Measurements from ENCODE around the gene BTAF1.

BTAF1 gene

DNA sequence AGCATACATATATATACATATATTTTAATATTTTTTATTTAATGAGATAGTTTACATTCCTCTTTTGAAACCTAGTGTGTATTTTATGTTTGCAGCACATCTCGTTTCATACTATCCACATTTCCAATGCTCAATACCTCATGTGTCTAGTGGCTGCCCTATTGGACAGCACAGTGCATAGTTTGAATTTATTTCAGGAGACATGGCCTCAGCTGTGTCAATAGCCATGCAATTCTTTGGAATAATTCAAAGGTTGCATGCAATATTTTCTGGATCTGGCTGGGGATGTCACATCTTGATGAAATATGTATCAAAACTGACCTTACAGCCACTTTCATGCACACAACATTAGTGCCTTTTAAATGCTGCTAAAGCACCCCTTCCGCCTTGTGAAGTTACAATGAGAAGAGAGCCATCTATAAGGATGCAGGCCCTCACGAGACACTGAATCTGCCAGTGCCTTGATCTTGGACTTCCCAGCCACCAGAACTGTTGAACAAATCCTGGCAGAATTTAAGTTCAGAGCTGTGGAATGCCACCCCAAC is 27.3 kb upstream of the BTAF1 start:
- no peak overlapping the region for H3K27ac Mint-ChIP-seq
- H3K27me3 Mint-ChIP-seq = peaks cover 9% of the 10 kb centered on the region
- H3K9me3 Mint-ChIP-seq = no peaks in the 10 kb centered on the region
- H3K36me3 Mint-ChIP-seq (ENCODE audit: low read depth) = no peaks in the 10 kb centered on the region
- H3K4me1 Mint-ChIP-seq (ENCODE audit: low read depth) = peaks cover 3% of the 10 kb centered on the region
- no peak overlapping the region for H3K4me3 Mint-ChIP-seq

DNA sequence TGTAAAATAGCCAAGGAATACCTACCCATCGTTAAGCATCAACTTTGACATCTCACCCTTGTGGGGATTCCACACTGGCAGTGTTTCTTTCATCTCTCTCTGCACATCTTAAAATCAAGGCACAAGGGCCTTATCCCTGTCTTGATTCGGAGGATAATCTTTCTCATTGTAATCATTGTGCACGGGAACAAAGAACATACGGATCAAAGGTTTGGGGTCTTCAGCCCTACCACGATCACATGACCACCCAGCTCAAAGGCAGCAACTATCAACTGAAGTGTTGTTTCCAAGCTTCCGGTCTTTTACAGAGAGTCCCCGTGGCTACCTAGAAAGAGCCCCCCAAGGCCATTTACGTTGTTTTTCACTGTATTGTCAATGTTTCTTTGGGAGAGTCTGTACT is 26.1 kb upstream of the BTAF1 start:
- Mint-ChIP-seq H3K27me3 (peaks cover 9% of the 10 kb centered on the region), H3K36me3 (ENCODE audit: low read depth) (no peaks in the 10 kb centered on the region), H3K27ac (no peak overlapping the region), H3K4me3 (no peak overlapping the region), H3K9me3 (no peaks in the 10 kb centered on the region), H3K4me1 (ENCODE audit: low read depth) (peaks cover 15% of the 10 kb centered on the region)

GRCh38 chr10:91901784-91902677 is 21.5 kb upstream of the BTAF1 start:
- H3K9me3 Mint-ChIP-seq = no peaks in the 10 kb centered on the region
- H3K36me3 Mint-ChIP-seq (ENCODE audit: low read depth) = peaks cover 7% of the 10 kb centered on the region
- H3K4me3 Mint-ChIP-seq = no peak overlapping the region
- peak overlapping the region; percentile 39 for H3K27ac Mint-ChIP-seq
- H3K4me1 Mint-ChIP-seq (ENCODE audit: low read depth) = peaks cover 25% of the 10 kb centered on the region
- peaks cover 8% of the 10 kb centered on the region for H3K27me3 Mint-ChIP-seq

DNA sequence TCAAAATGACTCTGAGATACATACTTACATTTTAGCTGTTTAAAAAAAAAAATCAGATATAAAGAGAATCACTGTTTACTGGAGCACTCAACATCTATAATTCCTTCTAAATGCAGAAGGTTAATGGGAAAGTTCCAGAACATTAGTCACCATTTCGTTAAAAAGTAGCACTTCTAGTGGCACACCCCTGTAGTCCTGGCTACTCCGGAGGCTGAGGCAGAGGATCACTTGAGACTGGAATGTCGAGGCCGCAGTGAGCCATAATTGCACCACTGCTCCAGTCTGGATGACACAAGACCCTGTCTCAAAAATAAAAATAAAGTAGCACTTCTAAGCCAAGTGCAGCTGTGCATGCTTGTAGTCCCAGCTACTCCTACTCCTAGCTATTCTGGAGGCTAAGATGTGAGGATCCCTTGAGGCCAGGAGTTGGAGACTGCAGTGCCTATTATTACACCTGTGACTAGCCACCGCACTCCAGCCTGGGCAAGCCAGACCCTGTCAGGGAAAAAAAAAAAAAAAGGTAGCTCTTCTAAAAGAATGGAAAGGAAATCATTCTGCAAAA is 16.5 kb upstream of the BTAF1 start:
- no peaks in the 10 kb centered on the region for H3K27me3 Mint-ChIP-seq
- peak overlapping the region; percentile 89 for H3K4me3 Mint-ChIP-seq
- H3K9me3 Mint-ChIP-seq = no peaks in the 10 kb centered on the region
- peaks cover 7% of the 10 kb centered on the region for H3K36me3 Mint-ChIP-seq (ENCODE audit: low read depth)
- H3K27ac Mint-ChIP-seq = peak overlapping the region; percentile 31
- H3K4me1 Mint-ChIP-seq (ENCODE audit: low read depth) = peaks cover 34% of the 10 kb centered on the region

DNA sequence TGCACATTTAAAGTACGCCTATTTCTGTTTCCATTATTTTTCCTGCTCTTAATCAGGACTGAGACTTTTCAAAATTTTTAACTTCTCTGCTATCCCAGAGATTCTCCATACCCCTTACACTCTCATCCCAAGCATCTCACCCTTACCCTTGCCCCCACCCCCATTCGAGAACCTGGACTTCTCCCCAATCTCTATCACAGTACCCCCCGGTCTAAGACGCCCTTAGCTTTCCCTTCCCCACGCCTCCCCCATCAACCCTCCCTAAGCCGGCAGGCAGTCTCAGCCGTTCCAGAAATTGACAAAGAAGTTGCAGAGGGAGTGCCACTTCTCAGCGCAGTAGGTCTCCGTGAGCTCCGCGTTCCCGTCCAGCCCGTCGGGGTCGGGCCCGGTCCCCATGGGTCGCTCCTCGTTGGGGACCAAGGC is 15.6 kb upstream of the BTAF1 start:
- H3K27ac Mint-ChIP-seq = peak overlapping the region; percentile 86
- peaks cover 7% of the 10 kb centered on the region for H3K36me3 Mint-ChIP-seq (ENCODE audit: low read depth)
- H3K27me3 Mint-ChIP-seq = peaks cover 2% of the 10 kb centered on the region
- no peaks in the 10 kb centered on the region for H3K9me3 Mint-ChIP-seq
- peak overlapping the region; percentile 89 for H3K4me3 Mint-ChIP-seq
- H3K4me1 Mint-ChIP-seq (ENCODE audit: low read depth) = peaks cover 26% of the 10 kb centered on the region

- Mint-ChIP-seq H3K36me3 (ENCODE audit: low read depth) (peaks cover 7% of the 10 kb centered on the region), H3K27ac (peak overlapping the region; percentile 89), H3K27me3 (peaks cover 6% of the 10 kb centered on the region), H3K4me1 (ENCODE audit: low read depth) (peaks cover 26% of the 10 kb centered on the region), H3K9me3 (no peaks in the 10 kb centered on the region), H3K4me3 (peak overlapping the region; percentile 89)
Measured at GRCh38 chr10:91908337-91909116, 15.0 kb upstream of the BTAF1 start.

- H3K36me3 Mint-ChIP-seq (ENCODE audit: low read depth) = peaks cover 7% of the 10 kb centered on the region
- peaks cover 6% of the 10 kb centered on the region for H3K27me3 Mint-ChIP-seq
- H3K4me1 Mint-ChIP-seq (ENCODE audit: low read depth) = peaks cover 26% of the 10 kb centered on the region
- no peaks in the 10 kb centered on the region for H3K9me3 Mint-ChIP-seq
- peak within 1 kb of the TSS; percentile 89 for H3K27ac Mint-ChIP-seq
- H3K4me3 Mint-ChIP-seq = peak within 1 kb of the TSS; percentile 81
Measured at GRCh38 chr10:91909117-91909677, 14.4 kb upstream of the BTAF1 start, which contains the start of gene FGFBP3. FGFBP3 (minus strand) TSS chr10:91909486; CDS start chr10:91908969, 517 bp downstream.

DNA sequence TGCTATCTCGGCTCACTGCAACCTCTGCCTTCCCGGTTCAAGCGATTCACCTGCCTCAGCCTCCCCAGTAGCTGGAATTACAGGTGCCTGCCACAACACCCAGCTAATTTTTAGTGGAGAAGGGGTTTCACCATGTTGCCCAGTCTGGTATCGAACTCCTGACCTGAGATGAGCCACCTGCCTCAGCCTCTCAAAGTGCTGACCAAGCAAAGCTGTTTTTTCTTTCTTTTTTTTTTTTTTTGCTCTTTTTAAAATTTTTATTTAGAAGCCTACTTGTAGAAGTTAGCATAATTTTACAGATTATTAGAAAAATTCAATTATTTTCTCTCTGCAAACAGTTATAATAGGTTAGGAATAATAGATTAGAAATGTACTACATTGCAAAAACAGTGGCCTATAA is 13.1 kb upstream of the BTAF1 start:
- Mint-ChIP-seq H3K9me3 (no peaks in the 10 kb centered on the region), H3K4me3 (no peak overlapping the region), H3K4me1 (ENCODE audit: low read depth) (peaks cover 26% of the 10 kb centered on the region), H3K36me3 (ENCODE audit: low read depth) (no peaks in the 10 kb centered on the region), H3K27me3 (peaks cover 18% of the 10 kb centered on the region), H3K27ac (no peak overlapping the region)

DNA sequence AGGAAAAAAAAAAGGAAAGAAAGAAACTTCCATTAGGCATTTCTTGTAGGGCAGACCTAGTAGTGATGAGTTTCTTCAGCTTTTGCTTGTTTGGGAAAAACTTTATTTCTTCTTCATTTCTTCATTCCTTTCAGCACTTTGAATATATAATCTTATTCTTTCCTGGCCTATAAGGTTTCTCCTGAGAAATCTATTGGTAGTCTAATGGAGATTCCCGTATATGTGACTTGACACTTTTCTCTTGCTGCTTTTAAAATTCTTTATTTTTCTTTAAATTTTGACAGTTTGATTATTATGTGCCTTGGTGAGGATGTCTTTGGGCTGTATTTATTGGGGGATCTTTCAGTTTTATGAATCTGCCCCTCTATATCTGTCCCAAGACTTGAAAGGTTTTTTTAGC is 3.9 kb upstream of the BTAF1 start:
- Mint-ChIP-seq H3K27me3 (peaks cover 37% of the 10 kb centered on the region), H3K4me1 (ENCODE audit: low read depth) (peaks cover 17% of the 10 kb centered on the region), H3K27ac (no peak overlapping the region), H3K4me3 (no peak overlapping the region), H3K9me3 (no peaks in the 10 kb centered on the region), H3K36me3 (ENCODE audit: low read depth) (peaks cover 10% of the 10 kb centered on the region)

GRCh38 chr10:91924212-91925021 is 847 bp downstream of the BTAF1 start:
- Mint-ChIP-seq H3K4me1 (ENCODE audit: low read depth) (peaks cover 57% of the 10 kb centered on the region), H3K27ac (peak overlapping the region; percentile 99), H3K36me3 (ENCODE audit: low read depth) (peaks cover 37% of the 10 kb centered on the region), H3K27me3 (no peaks in the 10 kb centered on the region), H3K9me3 (no peaks in the 10 kb centered on the region), H3K4me3 (peak overlapping the region; percentile 100)

DNA sequence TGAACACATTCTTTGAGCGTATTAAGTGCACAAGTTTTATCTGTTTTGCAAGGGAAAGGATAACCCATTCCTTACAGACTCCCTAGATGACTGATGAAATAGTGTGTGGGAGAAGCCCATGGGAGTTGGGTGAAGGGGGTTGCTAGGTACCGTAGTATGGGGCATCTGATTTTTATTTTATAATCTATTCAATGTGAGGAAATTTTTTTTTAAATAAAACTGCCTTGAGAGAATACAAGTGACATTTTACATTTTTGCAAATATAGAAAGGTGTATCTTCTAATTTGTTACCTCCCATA is 1.4 kb downstream of the BTAF1 start:
- Mint-ChIP-seq H3K9me3 (no peaks in the 10 kb centered on the region), H3K4me1 (ENCODE audit: low read depth) (peaks cover 58% of the 10 kb centered on the region), H3K27me3 (no peaks in the 10 kb centered on the region), H3K4me3 (peak overlapping the region; percentile 100), H3K36me3 (ENCODE audit: low read depth) (peaks cover 37% of the 10 kb centered on the region), H3K27ac (no peak overlapping the region)

- H3K4me1 Mint-ChIP-seq (ENCODE audit: low read depth) = peaks cover 78% of the 10 kb centered on the region
- peaks cover 69% of the 10 kb centered on the region for H3K36me3 Mint-ChIP-seq (ENCODE audit: low read depth)
- H3K27me3 Mint-ChIP-seq = no peaks in the 10 kb centered on the region
- H3K27ac Mint-ChIP-seq = no peak overlapping the region
- no peaks in the 10 kb centered on the region for H3K9me3 Mint-ChIP-seq
- no peak overlapping the region for H3K4me3 Mint-ChIP-seq
Measured at GRCh38 chr10:91930939-91931338, 7.4 kb downstream of the BTAF1 start.

GRCh38 chr10:91931526-91932190 is 8.1 kb downstream of the BTAF1 start:
- H3K9me3 Mint-ChIP-seq = no peaks in the 10 kb centered on the region
- H3K27me3 Mint-ChIP-seq = no peaks in the 10 kb centered on the region
- peak overlapping the region; percentile 27 for H3K27ac Mint-ChIP-seq
- H3K4me1 Mint-ChIP-seq (ENCODE audit: low read depth) = peaks cover 77% of the 10 kb centered on the region
- no peak overlapping the region for H3K4me3 Mint-ChIP-seq
- H3K36me3 Mint-ChIP-seq (ENCODE audit: low read depth) = peaks cover 69% of the 10 kb centered on the region

All from stimulated activated naive CD8-positive, alpha-beta T cell treated with anti-CD3 and anti-CD28 coated beads, Interleukin-15, Interleukin-2, amounts not matched to agents 100 ng/mL and 50 ng/mL, for 24 hours (primary cell).